HEK293T (cell line): Measurements from ENCODE around the gene LASP1NB.

ENCODE experiments used
- CTBP1 ChIP-seq: fragments of 450-650 bp; IDR thresholded peaks from 2 replicates; pipeline ENCODE4 v1.6.1; 2016; ENCODE audit warnings: borderline replicate concordance
- FOXA1 ChIP-seq: fragments of 450-650 bp; IDR thresholded peaks from 2 replicates; pipeline ENCODE4 v1.6.1; 2016; ENCODE audit warnings: mild to moderate bottlenecking
- FOXK2 ChIP-seq: fragments of 450-650 bp; IDR thresholded peaks from 2 replicates; pipeline ENCODE4 v1.6.1; 2016; ENCODE audit warnings: mild to moderate bottlenecking
- FOXM1 ChIP-seq: fragments of 450-650 bp; IDR thresholded peaks from 2 replicates; pipeline ENCODE4 v1.6.1; 2017; ENCODE audit warnings: mild to moderate bottlenecking, borderline replicate concordance
- HDGF ChIP-seq: fragments of 450-650 bp; IDR thresholded peaks from 2 replicates; pipeline ENCODE4 v1.6.1; 2017; ENCODE audit warnings: antibody characterized with exemption, borderline replicate concordance
- NFRKB ChIP-seq: fragments of 450-650 bp; IDR thresholded peaks from 2 replicates; pipeline ENCODE4 v1.6.1; 2016; ENCODE audit warnings: mild to moderate bottlenecking, moderate library complexity
- SP1 ChIP-seq: fragments of 450-650 bp; IDR thresholded peaks from 2 replicates; pipeline ENCODE4 v1.6.1; 2017
- TARDBP ChIP-seq: fragments of 450-650 bp; IDR thresholded peaks from 2 replicates; pipeline ENCODE4 v1.6.1; 2016
- ZNF384 ChIP-seq: fragments of 450-650 bp; IDR thresholded peaks from 2 replicates; pipeline ENCODE4 v1.6.1; 2016

DNA sequence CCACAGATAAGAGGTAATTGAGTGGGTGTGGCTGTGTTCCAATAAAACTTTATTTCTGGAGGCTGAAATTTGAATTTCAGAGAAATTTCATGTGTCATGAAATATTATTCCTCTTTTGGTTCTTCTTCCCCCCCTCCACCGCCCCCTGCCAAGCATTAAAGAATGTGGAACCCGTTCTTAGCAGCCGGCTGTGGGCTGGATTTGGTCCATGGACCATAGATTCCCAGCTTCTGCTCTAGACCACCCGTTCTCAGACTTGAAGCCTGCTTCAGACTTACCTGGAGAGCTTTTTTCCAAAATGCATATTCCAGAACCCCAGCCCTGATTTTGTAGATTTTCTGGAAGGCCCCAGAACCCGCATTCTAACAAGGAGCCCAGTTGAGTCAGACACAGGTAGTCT is 15.1 kb upstream of the LASP1NB start:
- TF ChIP-seq FOXK2 = no peak
- no peak for TF ChIP-seq FOXA1
- no peak for TF ChIP-seq HDGF
- TF ChIP-seq ZNF384 = no peak
- no peak for TF ChIP-seq SP1
- TF ChIP-seq NFRKB = no peak
- TF ChIP-seq TARDBP = no peak
- TF ChIP-seq FOXM1 = no peak
- TF ChIP-seq CTBP1 = no peak
